Frontal cortex (tissue), 4 donors: ENCODE measurements around the gene AMOTL2. TPM values are rescaled to one million over a fixed set of nuclear protein-coding genes. Genes with fewer than 3 reads are reported as not detected.
A peak's percentile ranks its signal among the peaks of the same experiment; 100 is the strongest.

Experiments used
- DNase-seq, 2 donors: peaks; one replicate each; pipeline ENCODE4 v3.0.0; 2012; ENCODE audit warnings: low spot score in 2 of 2
- FAIRE-seq: peaks from 2 replicates; lab custom pipeline; 2012; peaks lifted over from hg19 to GRCh38; lab: Jason Lieb, UNC
- total RNA-seq: library from RNA; depleted of rRNA; stranded (reverse); fragments of >200 nt; gene quantifications from one replicate; pipeline ENCODE4 v1.2.3, GENCODE V29; 2014
- donor health status: control.
- donor health status: control.
- donor health status: control.

The AMOTL2 gene
- total RNA-seq, 1 donor from 2014 or later: 62.0 TPM

- DNase-seq (no peak), FAIRE-seq (no peak)
Measured at GRCh38 chr3:134323966-134324962, 50.0 kb downstream of the AMOTL2 start.

GRCh38 chr3:134322286-134322685 lies 52.0 kb downstream of the AMOTL2 start:
- FAIRE-seq: no peak
- DNase-seq: no peak

GRCh38 chr3:134320749-134321148 lies 53.5 kb downstream of the AMOTL2 start:
- no peak for DNase-seq
- FAIRE-seq: no peak

- FAIRE-seq (no peak), DNase-seq (no peak)
Measured at GRCh38 chr3:134319931-134320330, 54.3 kb downstream of the AMOTL2 start.

- FAIRE-seq (no peak), DNase-seq (no peak)
Measured at GRCh38 chr3:134318166-134318565, 56.1 kb downstream of the AMOTL2 start.

GRCh38 chr3:134317106-134317947 lies 56.9 kb downstream of the AMOTL2 start:
- FAIRE-seq: no peak
- DNase-seq: no peak

GRCh38 chr3:134315286-134316106 lies 58.8 kb downstream of the AMOTL2 start:
- no peak for FAIRE-seq
- DNase-seq: no peak

GRCh38 chr3:134314588-134315285 lies 59.5 kb downstream of the AMOTL2 start:
- no peak for DNase-seq
- FAIRE-seq: no peak

- FAIRE-seq (no peak), DNase-seq (no peak)
Measured at GRCh38 chr3:134313847-134314587, 60.2 kb downstream of the AMOTL2 start.

GRCh38 chr3:134312873-134313846 lies 61.1 kb downstream of the AMOTL2 start:
- no peak for FAIRE-seq

GRCh38 chr3:134312072-134312872 lies 62.0 kb downstream of the AMOTL2 start:
- FAIRE-seq (no peak), DNase-seq (no peak)

More at GRCh38 chr3:134312873-134313846, 61.1 kb downstream of the AMOTL2 start:
- peak; percentile 46 to 60 for DNase-seq

- DNase-seq (no peak), FAIRE-seq (no peak)
Measured at GRCh38 chr3:134311693-134312071, 62.6 kb downstream of the AMOTL2 start.

GRCh38 chr3:134311265-134311664 lies 63.0 kb downstream of the AMOTL2 start:
- FAIRE-seq (no peak), DNase-seq (no peak)

GRCh38 chr3:134309987-134310700 lies 64.1 kb downstream of the AMOTL2 start:
- DNase-seq: no peak
- no peak for FAIRE-seq

- FAIRE-seq (no peak), DNase-seq (peak; percentile 72)
Measured at GRCh38 chr3:134308350-134308891, 65.8 kb downstream of the AMOTL2 start.

GRCh38 chr3:134307425-134307824 lies 66.8 kb downstream of the AMOTL2 start:
- FAIRE-seq: no peak

More at GRCh38 chr3:134307425-134307824, 66.8 kb downstream of the AMOTL2 start:
- no peak for DNase-seq
